HL-60 (cell line): ENCODE measurements around the gene COASY.
"Not testable (repeated sequence)": the region's sequence is repeated elsewhere in the genome, so short reads cannot be mapped to it uniquely, and the experiment has no call there.

ENCODE experiments used
- DNase-seq, 2 experiments: peaks; one replicate each; pipeline ENCODE4 v3.0.0-alpha.2; 2010 to 2020; ENCODE audit warnings: low read depth in 1 of 2, low spot score in 1 of 2
- H3K27ac ChIP-seq: fragments of 250-450 bp; sonication (Bioruptor Pico); replicated peaks from 2 replicates; pipeline ENCODE4 v1.5.1; 2020; ENCODE audit warnings: mild to moderate bottlenecking, moderate library complexity
- H3K27me3 ChIP-seq: fragments of 250-450 bp; sonication (Bioruptor Pico); 2 replicates; pipeline ENCODE4 v1.5.1; 2021; ENCODE audit warnings: mild to moderate bottlenecking, moderate library complexity; ENCODE audit not compliant: insufficient read depth, poor library complexity, severe bottlenecking
- H3K4me3 ChIP-seq: replicated peaks from 2 replicates; pipeline ENCODE4 v1.5.1; 2011; ENCODE audit warnings: mild to moderate bottlenecking, control low read depth, low read length; ENCODE audit not compliant: insufficient read depth
- CTCF ChIP-seq: IDR thresholded peaks from one replicate; pipeline ENCODE4 v1.5.1; 2011; ENCODE audit warnings: low read length, control low read depth, inconsistent platforms; ENCODE audit not compliant: insufficient read depth
- GABPA ChIP-seq: IDR thresholded peaks from 2 replicates; pipeline ENCODE4 v1.6.1; 2012; ENCODE audit warnings: low read depth
- POLR2AphosphoS5 ChIP-seq: IDR thresholded peaks from 2 replicates; pipeline ENCODE4 v1.6.1; 2012; ENCODE audit warnings: low read depth
- REST ChIP-seq: IDR thresholded peaks from 2 replicates; pipeline ENCODE4 v1.6.1; 2012; ENCODE audit warnings: low read depth; ENCODE audit not compliant: insufficient replicate concordance
- SPI1 ChIP-seq: IDR thresholded peaks from 2 replicates; pipeline ENCODE4 v1.6.1; 2012; ENCODE audit warnings: low read depth, mild to moderate bottlenecking, borderline replicate concordance

Gene COASY

GRCh38 chr17:42607769-42608168 is 45.8 kb downstream of the COASY start:
- TF ChIP-seq GABPA: no peak
- no peak for TF ChIP-seq CTCF
- TF ChIP-seq REST: no peak
- TF ChIP-seq SPI1: no peak
- TF ChIP-seq POLR2AphosphoS5: no peak
- H3K4me3 ChIP-seq: peak overlapping the region; percentile 82
- DNase-seq: no peak
- H3K27ac ChIP-seq: peak overlapping the region; percentile 77
- no peaks in the 10 kb centered on the region for H3K27me3 ChIP-seq

- Histone ChIP-seq H3K4me3 (peak overlapping the region; percentile 82), H3K27me3 (no peaks in the 10 kb centered on the region), H3K27ac (peak overlapping the region; percentile 77)
- peak in 1 of 2 experiments; percentile 38 for DNase-seq
- TF ChIP-seq SPI1: peak; percentile 60; the same call in 1 of the 2 replicates
- no peak for TF ChIP-seq CTCF
Observed at GRCh38 chr17:42608305-42609181, 46.6 kb downstream of the COASY start.

- Histone ChIP-seq H3K4me3 (peak within 1 kb of the TSS; percentile 82), H3K27me3 (no peaks in the 10 kb centered on the region), H3K27ac (peak within 1 kb of the TSS; percentile 77)
- peak; percentile 97 to 98 for DNase-seq
- TF ChIP-seq REST (no peak), GABPA (no peak), POLR2AphosphoS5 (peak; percentile 69; the same call in 1 of the 2 replicates), CTCF (no peak), SPI1 (peak; percentile 24; the same call in 1 of the 2 replicates)
Observed at GRCh38 chr17:42609182-42609813, 47.4 kb downstream of the COASY start, which contains the start of the genes RETREG3 and TUBG1. Gene RETREG3, minus strand, starts transcription at chr17:42609374. Its CDS starts 50 bp downstream, at chr17:42609324. Gene TUBG1, plus strand, starts transcription at chr17:42609683. Its CDS starts 55 bp downstream, at chr17:42609738.

GRCh38 chr17:42609814-42610801 is 48.2 kb downstream of the COASY start:
- Histone ChIP-seq H3K4me3 (peak overlapping the region; percentile 82), H3K27ac (peak overlapping the region; percentile 70)
- not testable (repeated sequence) for H3K27me3 ChIP-seq
- peak in 1 of 2 experiments; percentile 24 for DNase-seq
